HG02678 (cell line): ENCODE data around the gene ANKZF1.

Source experiments
- ATAC-seq: cut with Tn5 transposase; IDR thresholded peaks from one replicate; pipeline ENCODE4 v1.9.1; 2021; ENCODE audit warnings: mild to moderate bottlenecking, moderate library complexity; ENCODE audit not compliant: unreplicated experiment

ANKZF1 gene

GRCh38 chr2:219280651-219281050 lies 51.0 kb downstream of the ANKZF1 start:
- ATAC-seq: no peak

- ATAC-seq: no peak
Observed at GRCh38 chr2:219281588-219281987, 52.0 kb downstream of the ANKZF1 start.

- ATAC-seq: no peak
Observed at GRCh38 chr2:219282375-219282774, 52.8 kb downstream of the ANKZF1 start.

GRCh38 chr2:219282943-219283581 lies 53.5 kb downstream of the ANKZF1 start:
- ATAC-seq: no peak

- ATAC-seq: no peak
Observed at GRCh38 chr2:219284501-219285372, 55.1 kb downstream of the ANKZF1 start.

- no peak for ATAC-seq
Observed at GRCh38 chr2:219285373-219285735, 55.7 kb downstream of the ANKZF1 start.

GRCh38 chr2:219285894-219286425 lies 56.4 kb downstream of the ANKZF1 start:
- no peak for ATAC-seq
